A172 (cell line): ENCODE results near the gene PIP5K1C. TPM values are rescaled to one million over a fixed set of nuclear protein-coding genes. Genes with fewer than 3 reads are reported as not detected.
A peak's percentile ranks its signal among the peaks of the same experiment; 100 is the strongest.
"Not testable (repeated sequence)": the region's sequence is repeated elsewhere in the genome, so short reads cannot be mapped to it uniquely, and the experiment has no call there.

Experiments used
- DNase-seq: peaks from one replicate; pipeline ENCODE4 v3.0.0-alpha.2; 2015; ENCODE audit warnings: low spot score
- total RNA-seq: library from RNA; depleted of rRNA; stranded (reverse); fragments of >200 nt; shearing (Covaris generic); gene quantifications from 2 replicates; pipeline ENCODE4 v1.2.3, GENCODE V29; 2014

PIP5K1C gene
- total RNA-seq, 1 experiment from 2014 or later: 18.8 TPM

- DNase-seq: no peak
These were observed 38.7 kb downstream of the PIP5K1C start for GRCh38 chr19:3661284-3662238.

- no peak for DNase-seq
These were observed 39.6 kb downstream of the PIP5K1C start for GRCh38 chr19:3660493-3661219.

GRCh38 chr19:3659746-3660112, 40.5 kb downstream of the PIP5K1C start:
- DNase-seq: no peak

GRCh38 chr19:3658870-3659745, 41.2 kb downstream of the PIP5K1C start:
- no peak for DNase-seq

GRCh38 chr19:3658004-3658869, 42.0 kb downstream of the PIP5K1C start:
- DNase-seq: no peak

GRCh38 chr19:3657395-3657769, 42.9 kb downstream of the PIP5K1C start:
- no peak for DNase-seq

GRCh38 chr19:3656747-3657394, 43.4 kb downstream of the PIP5K1C start:
- no peak for DNase-seq

GRCh38 chr19:3656073-3656746, 44.1 kb downstream of the PIP5K1C start:
- DNase-seq: peak; percentile 94

- DNase-seq: peak; percentile 98
These were observed 44.7 kb downstream of the PIP5K1C start for GRCh38 chr19:3655402-3656072.

- no peak for DNase-seq
These were observed 46.3 kb downstream of the PIP5K1C start for GRCh38 chr19:3653865-3654513.

GRCh38 chr19:3653081-3653795, 47.0 kb downstream of the PIP5K1C start:
- no peak for DNase-seq

GRCh38 chr19:3652422-3652821, 47.8 kb downstream of the PIP5K1C start:
- DNase-seq: no peak

GRCh38 chr19:3651684-3652083, 48.6 kb downstream of the PIP5K1C start:
- DNase-seq: no peak

- DNase-seq: no peak
These were observed 50.4 kb downstream of the PIP5K1C start for GRCh38 chr19:3649888-3650287.

- no peak for DNase-seq
These were observed 52.0 kb downstream of the PIP5K1C start for GRCh38 chr19:3648037-3648905.

- DNase-seq: not testable (repeated sequence)
These were observed 53.2 kb downstream of the PIP5K1C start for GRCh38 chr19:3647102-3647501.
